DMS53 treated with DMSO at 0.1 percent for 48 hours (cell line): ENCODE data around the gene RHBDL1.
A peak's percentile ranks its signal among the peaks of the same experiment; 100 is the strongest.
"Not testable (repeated sequence)": the region's sequence is repeated elsewhere in the genome, so short reads cannot be mapped to it uniquely, and the experiment has no call there.

ENCODE experiments used
- DNase-seq: peaks from one replicate; lab custom pipeline; 2025; ENCODE audit not compliant: unreplicated experiment; lab: John Stamatoyannopoulos, UW

RHBDL1 gene

DNA sequence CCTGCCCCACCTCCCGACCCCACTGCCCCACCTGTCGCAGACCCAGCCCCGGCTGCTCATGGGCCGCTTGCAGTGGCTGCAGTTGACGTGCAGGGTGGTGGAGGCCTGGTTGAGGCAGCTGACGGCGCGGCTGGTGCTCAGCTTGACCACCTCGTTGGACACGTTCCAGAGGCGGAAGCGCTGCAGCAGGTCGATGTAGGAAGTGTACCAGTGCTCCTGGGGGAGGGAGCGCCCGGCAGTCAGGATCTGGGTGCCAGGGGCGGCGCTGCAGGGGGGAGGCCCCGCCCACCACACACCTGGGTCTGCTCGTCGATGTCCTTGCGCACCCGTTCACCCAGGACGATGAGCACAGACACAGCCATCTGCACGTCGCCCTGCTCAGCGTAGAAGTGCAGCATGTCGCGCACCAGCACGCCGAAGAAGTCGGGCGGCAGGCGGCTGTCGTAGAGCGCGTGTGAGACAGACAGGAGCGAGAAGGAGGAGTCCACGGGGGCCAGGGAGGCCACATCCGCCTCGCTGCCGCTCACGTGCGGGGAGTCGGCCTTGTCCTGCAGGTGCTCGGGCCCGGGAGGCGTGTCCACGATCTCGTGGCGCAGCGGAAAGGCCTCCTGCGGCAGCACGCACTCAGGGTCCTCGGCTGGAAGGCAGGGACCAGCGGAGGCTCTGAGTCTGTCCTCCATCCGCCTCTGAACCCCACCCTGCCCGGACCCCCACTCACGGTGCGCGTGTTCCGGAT is 9.7 kb downstream of the RHBDL1 start:
- DNase-seq: peak; percentile 85

DNA sequence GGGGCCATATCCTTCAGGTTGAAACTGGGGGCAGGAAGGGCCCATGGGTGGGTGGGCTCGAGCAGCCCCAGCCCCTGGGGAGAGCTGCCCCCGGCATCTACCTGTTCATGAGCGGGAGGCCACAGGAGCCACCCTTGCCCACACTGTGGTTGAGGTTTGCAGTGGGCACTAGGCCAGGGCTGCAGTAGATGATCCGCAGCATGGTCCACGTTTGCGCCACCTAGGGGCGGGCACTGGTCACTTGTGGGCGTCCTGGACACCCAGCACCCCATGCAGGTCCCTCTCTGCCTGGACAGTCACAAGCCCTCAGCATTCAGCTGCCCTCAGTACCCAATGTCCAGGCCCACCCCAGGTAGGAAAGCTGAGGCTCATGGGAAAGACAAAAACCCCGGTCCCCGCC is 10.5 kb downstream of the RHBDL1 start:
- peak; percentile 31 for DNase-seq

DNA sequence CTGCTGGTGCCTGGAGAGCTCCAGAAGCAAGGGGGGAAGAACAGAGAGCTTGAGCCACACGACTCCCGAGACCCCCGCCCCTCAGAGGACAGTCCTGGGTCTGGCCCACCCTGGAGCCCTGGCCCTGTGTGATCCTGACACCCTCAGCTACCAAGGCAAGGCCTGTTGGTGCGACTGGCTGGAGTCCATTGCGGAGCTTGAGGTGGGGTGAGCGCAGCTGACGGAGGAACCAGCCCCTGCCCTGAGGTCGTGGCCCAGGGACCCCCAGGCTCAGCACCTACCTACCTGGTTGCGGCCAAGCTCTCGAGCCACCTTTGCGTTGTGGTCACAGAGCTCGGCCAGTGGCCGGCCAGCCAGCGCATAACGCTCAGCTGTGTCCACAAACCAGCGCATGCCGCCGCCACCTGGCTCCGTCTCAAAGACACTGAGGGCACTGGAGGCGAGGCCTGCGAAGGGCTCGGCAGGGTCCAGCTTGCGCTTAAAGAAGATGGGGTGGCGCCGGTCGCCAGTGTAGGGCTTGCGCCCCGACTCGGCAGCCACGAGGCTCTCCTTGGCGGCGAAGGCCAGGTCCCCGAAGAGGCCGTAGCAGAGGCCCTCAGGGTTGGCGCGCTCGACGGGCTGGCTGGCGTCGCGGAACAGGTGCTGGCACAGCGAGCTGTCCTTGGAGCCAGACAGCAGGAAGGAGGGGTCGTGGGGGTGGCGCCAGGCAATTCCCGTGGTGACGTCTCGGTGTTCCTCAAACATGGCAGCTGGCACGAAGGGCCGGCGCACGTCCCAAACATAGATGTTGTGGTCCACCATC is 11.2 kb downstream of the RHBDL1 start:
- no peak for DNase-seq

DNA sequence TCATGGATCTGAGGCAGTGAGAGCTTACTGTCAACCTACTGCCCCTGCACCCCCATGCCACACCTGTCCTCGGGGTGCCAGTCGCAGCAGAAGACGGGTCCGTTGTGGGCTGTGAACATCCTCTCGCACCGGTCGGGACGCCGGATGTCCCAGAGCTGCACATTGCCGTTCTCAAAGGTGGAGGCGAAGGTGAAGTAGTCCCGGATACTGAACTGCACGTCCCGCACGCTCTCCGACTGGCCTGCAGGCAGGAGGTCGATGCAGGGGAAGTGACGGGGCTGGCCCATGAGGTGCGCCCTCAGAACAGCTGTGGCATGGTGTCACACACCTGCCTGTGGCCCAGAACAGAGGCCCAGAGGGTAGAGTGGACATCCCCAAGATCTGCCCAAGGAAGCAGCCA is 12.0 kb downstream of the RHBDL1 start:
- no peak for DNase-seq

DNA sequence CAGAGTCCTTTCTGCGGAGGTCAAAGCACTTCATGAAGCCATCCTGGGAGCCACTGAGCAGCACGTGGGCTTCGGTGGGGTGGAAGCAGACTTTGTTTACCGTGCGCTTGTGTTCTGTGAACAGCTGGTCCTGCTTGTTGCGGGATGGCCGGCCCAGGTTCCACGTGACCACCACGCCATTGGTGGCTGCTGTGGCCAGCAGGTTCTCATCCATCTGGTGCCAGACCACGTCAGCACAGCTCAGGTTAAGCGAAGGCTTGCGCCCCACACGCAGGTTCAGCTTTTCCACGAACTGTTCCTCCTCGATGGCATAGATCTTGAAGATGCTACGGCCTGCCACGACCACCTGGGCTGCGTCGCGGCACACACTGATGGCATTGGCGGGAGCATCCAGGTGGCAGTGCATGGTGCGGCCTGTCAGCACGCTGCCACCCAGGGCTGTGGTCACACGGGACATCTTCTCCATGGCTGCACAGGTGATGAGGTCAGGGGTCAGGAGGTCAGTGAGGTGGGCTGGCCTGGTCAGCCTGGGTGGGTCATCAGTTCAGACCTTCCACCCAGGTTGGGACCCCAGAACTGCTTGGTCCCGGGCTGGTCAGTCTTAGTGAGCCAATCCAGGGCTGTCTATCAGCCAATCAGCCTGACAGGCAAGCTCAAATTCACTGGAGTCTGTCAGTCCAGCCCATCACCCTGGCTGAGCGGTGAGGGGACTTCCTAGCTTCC is 13.9 kb downstream of the RHBDL1 start:
- DNase-seq: no peak

DNA sequence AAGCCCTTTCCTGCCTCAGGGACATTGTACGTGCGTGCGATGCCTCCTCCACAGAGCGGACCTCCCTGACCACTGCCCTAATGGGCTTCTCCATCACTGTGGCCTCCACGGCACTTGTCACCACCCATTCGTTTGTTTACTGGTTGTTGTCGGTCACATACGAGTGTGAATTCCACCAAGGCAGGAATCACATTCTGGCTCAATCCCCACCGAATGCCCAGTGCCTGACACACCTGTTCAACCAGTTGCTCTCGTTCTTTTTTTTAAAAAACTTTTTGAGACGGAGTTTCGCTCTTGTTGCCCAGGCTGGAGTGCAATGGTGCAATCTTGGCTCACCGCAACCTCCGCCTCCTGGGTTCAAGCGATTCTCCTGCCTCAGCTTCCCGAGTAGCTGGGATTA is 15.8 kb downstream of the RHBDL1 start:
- DNase-seq: not testable (repeated sequence)

DNA sequence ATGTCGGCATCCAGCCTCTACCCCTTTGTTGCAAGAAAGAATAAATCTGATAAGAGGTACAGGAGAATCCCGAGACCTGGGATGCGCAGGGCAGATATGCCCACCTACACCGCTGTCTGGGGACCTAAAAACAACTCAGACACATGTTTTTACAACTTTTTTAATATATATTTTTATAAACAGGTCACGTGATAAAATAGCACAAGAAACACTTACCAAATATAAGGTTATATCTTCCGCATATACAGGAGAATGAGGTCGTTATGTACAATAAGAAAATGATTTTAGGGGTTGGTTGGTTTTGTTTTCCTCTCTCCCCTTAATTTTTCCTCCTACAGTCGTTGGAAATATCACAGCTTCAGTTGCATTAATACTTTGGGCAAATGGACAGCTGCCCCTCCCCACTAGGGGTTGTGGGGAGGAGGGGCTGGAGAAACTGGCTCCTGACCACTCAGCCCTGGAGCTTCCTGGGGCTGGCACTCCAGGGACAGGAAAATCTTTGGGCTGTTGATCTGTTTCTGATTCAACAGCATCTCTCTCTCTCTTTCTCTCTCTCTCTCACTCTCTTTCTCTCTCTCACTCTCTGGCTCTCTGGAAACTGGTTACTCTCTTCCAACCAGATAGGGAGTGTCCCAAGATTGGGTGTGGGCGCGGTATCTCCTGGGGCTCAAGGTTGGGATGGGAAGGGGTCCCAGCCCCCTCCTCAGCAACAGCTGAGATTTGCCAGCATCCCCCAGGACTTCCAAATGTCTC is 17.1 kb downstream of the RHBDL1 start:
- DNase-seq: no peak

DNA sequence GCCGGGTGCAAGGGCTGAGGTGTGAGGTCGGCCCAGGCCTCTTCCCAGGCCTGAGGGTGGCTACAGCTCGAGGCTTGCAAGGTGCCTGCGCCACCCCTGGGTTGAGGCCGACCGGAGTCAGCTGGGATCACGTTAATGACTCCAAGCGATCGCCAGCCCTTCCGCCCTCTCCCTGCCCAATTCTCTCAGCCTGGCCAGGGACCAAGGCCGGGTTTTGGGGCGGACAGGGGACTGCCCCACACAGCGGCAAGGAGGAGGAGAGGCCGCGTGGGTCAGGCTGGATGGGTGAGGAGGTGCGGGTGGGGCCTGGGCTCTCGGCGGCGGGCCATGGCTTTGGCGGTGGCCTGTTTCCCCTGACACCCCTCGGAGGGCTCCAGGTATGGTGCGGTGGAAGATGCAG is 17.9 kb downstream of the RHBDL1 start:
- no peak for DNase-seq

DNA sequence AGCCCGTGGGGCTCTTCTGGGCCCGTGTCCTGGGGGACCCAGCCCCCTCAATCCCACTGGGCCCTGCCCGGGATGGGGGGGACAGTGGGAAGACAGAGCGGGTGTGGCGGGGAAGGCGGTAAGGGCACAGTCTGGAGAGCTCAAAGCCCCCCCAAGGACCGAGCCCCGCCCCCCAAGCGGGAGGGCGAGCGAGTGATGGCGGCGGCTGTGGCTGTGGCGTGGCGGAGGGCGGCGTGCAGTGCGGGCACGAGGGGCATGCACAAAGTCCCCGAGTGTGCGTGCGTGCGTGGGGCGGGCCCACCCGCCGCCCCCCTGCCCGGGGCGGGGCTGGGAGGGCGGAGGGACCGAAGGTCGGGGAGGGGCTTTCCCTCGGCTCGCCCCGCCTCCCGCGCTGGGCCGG is 18.3 kb downstream of the RHBDL1 start:
- no peak for DNase-seq

DNA sequence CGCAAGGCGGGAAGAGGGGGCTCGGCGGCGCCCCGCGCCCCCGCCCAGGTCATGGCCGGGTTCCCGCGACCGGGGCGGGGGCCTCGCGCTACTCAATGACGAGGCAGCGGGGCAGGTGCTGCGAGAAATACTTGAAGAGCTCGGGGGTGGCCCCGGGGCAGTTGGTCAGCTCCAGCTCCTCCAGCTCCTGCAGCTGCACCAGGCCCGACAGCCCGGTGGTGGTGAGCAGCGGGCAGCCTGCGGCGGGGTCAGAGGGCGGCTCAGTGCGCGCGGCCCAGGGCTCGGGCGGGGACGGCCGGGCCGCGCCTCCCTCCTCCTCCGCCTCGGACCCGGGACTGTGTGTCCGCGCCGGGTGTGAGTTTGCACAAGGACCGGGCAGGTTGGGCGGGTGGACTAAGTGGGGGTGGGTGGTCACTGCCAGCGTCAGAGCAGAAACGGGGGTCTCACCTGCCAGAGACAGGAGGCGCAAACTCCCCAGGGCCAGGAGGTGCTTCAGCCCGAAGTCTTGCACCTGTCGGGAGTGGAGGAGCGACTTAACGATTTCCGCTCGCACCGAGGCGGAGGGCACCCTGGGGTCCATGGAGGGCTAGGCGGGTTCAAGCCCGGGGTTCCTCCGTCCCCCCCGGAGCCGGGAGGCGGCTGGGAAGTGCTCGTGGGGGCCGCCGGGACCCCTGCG is 18.9 kb downstream of the RHBDL1 start:
- DNase-seq: no peak

DNA sequence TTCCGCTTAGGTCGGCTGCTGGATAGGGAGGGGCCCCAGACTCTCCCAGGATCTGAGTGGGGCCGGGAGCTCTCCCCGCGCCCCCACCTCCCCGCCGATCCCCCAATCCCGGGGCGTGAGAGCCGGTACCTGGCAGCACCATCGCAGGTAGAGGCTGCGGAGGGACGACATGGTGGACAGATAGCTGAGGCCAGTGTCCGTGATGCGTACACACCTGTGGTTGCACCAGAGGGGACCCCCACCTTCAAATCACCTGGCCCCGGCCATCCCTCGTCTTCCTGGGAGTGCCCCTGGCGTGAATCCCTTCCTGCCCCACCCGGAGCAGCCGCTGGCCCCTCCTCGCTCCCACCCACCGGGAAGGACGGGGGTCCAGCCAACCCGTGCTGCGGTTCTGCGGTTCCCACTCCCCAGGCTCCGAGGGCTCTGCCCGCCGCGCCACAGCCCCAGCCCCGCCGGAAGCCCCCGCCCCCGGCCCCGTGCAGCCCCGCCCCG is 19.4 kb downstream of the RHBDL1 start:
- no peak for DNase-seq

DNA sequence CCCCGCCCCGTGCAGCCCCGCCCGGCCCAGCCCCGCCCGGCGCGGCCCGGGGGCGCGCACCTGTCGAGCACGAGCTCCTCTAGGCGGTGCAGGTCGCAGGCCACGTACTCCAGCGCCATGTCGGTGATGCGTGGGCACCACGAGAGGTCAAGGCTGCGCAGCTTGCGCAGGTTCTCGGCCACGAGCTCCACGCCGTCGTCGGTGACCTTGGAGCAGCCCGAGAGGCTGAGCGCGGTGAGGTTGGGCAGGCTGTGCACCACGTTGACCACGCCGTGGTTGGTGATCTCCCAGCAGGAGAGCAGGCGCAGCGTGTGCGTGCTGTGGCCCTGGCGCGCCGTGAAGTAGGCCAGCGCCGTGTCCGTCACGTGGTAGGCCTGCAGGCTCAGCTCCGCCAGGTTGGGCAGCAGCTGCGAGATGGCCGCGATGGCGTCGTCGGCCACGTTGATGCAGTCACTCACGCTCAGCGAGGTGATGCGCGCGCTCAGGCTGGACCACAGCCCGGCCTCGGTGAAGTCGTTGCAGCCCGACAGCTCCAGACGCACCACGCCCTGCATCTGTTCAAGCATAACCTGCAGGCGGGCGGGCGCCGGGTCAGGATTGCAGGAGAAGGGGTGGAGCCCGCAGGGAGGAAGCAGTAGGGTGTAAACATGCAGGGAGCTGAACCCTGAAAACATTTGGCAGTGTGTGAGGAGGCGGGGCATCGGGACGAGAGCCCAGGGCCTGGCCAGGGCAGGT is 20.1 kb downstream of the RHBDL1 start:
- peak; percentile 92 for DNase-seq

DNA sequence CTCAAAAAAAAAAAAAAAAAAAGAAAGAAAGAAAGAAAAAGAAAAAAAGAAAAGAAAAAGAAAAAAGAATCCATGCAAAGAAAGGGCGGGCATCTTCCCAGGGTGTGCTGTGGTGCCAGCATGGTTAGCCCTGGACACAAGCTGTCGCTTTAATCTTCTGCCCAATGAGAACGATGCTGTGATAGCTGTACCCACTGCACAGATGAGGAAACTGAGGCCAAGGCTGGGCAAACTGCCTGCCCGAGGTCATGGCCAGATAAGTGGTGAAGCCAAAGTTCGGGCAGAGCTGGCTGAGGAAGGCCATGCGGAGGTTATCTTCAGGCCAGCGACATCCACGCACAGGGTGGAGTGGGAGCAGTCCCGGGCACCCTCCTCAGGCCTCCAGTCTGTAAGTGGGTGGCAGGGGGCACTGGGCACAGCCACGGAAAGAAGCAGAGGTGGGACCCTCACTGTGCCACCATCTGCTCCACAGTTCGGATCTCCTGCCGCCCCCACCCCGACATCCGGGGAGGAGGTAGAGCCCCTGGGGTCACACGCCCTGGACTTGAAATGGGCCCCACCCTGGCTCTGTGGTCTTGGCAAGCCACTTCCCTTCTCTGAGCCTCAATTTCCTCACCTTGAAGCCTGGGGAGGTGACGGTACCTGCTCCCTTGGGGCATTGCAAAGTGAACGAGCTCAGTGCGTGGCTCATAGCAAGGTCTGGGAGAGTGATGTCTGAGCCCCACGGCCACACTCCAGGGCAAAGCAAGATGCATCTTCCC is 23.6 kb downstream of the RHBDL1 start:
- DNase-seq: no peak

DNA sequence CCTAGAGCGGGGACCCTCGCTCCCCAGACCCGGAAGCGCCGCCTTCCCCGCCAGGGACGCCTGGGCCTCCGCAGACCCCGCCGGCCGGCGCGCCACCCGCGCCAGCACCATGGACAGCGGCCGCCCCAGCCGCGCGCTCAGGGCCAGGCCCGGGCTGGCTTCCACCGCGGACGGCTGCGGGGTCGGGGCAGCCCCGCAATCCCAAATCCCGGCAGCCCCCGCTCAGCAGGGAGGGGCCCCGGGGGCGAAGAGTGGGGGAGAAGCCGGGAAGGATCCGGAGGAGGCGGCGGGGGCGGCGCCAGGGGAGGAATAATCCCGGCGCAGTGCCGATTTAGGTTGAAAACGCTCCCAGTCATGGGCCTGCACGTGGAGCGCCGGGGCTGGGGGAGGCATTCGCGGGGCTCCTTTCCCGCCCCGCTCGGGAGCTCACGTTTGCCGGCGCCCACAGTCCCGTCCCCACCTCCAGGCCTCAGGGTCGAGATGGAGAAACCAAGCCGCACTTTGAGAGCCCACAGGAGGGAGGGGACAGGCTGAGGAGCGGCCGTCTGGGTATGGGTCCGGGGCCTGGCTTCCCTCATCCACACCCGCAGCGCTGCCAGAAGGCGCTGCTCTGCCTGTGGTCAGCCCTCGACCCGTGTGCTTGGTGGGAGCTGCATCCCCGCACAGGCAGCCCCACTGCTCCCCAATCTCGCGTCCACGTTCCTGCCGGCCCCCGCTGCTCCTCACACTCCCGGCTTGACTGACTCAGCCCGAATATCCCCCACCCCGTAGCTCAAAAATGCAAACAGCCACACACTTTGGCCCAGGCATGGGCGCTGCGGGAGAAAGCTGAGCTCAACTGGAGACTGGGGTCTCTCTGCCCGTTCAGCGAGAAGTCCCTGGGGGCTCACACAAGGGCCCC is 25.5 kb downstream of the RHBDL1 start:
- no peak for DNase-seq

DNA sequence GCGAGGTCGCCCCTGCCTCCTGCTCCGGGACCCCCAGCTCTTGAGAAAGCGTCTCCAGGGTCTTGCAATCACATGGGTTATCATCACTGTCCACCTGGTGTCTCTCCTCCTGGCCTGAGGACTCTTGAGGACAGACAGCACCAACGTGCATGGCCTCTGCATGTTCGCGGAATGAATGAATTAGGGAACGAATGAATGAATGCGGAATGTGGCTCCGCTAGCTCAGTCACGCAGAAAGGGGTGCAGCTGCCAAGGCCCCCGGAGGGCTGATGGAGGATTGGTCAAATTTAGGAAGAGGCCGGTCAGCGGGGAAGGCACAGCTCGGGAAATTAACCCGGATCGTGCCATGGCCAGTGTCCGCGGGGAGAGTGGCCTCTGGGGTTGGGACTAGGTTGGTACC is 26.9 kb downstream of the RHBDL1 start:
- no peak for DNase-seq

DNA sequence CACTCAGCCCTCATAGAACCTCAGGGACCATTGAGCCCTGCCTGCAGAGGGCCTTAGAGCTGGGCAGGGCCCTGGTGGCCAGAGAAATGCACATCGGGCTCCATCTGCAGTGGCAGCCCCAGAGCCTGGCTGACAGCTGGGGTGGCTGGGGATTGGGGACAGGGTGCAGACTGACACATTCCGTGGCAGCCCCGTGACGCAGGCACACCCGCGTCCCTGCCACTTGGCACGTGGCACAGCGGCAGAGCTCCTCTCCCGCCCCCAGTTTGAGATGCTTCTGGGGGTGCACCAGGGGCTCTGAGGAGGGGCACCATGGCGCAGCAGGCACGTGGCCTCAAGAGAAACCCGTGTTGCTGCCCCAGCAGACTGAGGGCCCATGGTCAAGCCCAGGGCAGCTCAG is 27.9 kb downstream of the RHBDL1 start:
- DNase-seq: no peak

DNA sequence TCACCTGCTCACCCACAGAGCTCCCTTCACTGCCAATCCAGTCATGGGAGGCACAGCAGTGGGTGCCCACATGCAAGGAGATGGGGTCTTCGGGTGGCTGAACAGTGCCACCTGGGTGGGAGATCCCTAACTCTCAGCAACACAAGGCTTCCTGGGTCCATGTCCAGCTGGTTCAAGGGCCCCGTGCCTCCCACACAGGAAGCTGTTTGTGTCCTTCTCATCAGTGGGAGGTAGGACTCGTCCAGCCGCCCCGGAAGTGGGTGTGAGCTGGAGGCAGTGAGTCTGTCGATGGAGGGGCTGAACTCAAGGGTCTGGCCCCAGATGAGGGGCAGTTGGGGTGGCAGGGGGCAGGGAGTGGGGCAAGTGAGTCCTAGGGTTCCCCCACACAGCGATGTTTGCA is 28.6 kb downstream of the RHBDL1 start:
- DNase-seq: no peak
